H9 (cell line): Measurements from ENCODE around the gene WDR59. TPM values are rescaled to one million over a fixed set of nuclear protein-coding genes. Genes with fewer than 3 reads are reported as not detected.
A peak's percentile ranks its signal among the peaks of the same experiment; 100 is the strongest.

Experiments
- DNase-seq: peaks from one replicate; pipeline ENCODE4 v3.0.0-alpha.2; 2017
- H2AFZ ChIP-seq: one replicate; pipeline ENCODE4 v1.6.1; 2013; ENCODE audit warnings: mild to moderate bottlenecking, low read length, control low read depth, moderate library complexity
- H2AK5ac ChIP-seq: 2 replicates; pipeline ENCODE4 v1.6.1; 2013; ENCODE audit warnings: low read length, control low read depth, mixed read lengths; ENCODE audit not compliant: insufficient read length
- H2BK120ac ChIP-seq: one replicate; pipeline ENCODE4 v1.6.1; 2013; ENCODE audit warnings: low read depth, mild to moderate bottlenecking, low read length, control low read depth, inconsistent platforms; ENCODE audit not compliant: poor library complexity, severe bottlenecking
- H2BK12ac ChIP-seq: 2 replicates; pipeline ENCODE4 v1.6.1; 2013; ENCODE audit warnings: low read length, control low read depth, mixed read lengths, low read depth; ENCODE audit not compliant: insufficient read length
- H2BK15ac ChIP-seq: 2 replicates; pipeline ENCODE4 v1.6.1; 2013; ENCODE audit warnings: low read depth, low read length, control low read depth
- H2BK20ac ChIP-seq: one replicate; pipeline ENCODE4 v1.6.1; 2013; ENCODE audit warnings: low read depth, mild to moderate bottlenecking, low read length, control low read depth, inconsistent platforms; ENCODE audit not compliant: poor library complexity, severe bottlenecking
- H2BK5ac ChIP-seq: 2 replicates; pipeline ENCODE4 v1.6.1; 2013; ENCODE audit warnings: low read length, control low read depth, mixed read lengths; ENCODE audit not compliant: insufficient read length
- H3K14ac ChIP-seq: 2 replicates; pipeline ENCODE4 v1.6.1; 2013; ENCODE audit warnings: low read length, control low read depth; ENCODE audit not compliant: insufficient read depth
- H3K18ac ChIP-seq: 2 replicates; pipeline ENCODE4 v1.6.1; 2013; ENCODE audit warnings: low read depth, mild to moderate bottlenecking, mixed read lengths, low read length, control low read depth; ENCODE audit not compliant: insufficient read length
- H3K23ac ChIP-seq: 2 replicates; pipeline ENCODE4 v1.6.1; 2013; ENCODE audit warnings: low read length, control low read depth, mixed read lengths, low read depth; ENCODE audit not compliant: insufficient read length
- H3K23me2 ChIP-seq: 2 replicates; pipeline ENCODE4 v1.6.1; 2013; ENCODE audit warnings: low read depth, mild to moderate bottlenecking, mixed read lengths, low read length, control low read depth; ENCODE audit not compliant: insufficient read length, poor library complexity, severe bottlenecking
- H3K27ac ChIP-seq: 2 replicates; pipeline ENCODE4 v1.5.1; 2013; ENCODE audit warnings: low read length, control low read depth, mixed read lengths, low read depth; ENCODE audit not compliant: insufficient read length
- H3K27me3 ChIP-seq: 2 replicates; pipeline ENCODE4 v1.6.1; 2013; ENCODE audit warnings: low read length, control low read depth, inconsistent platforms; ENCODE audit not compliant: insufficient read depth
- H3K4ac ChIP-seq: 2 replicates; pipeline ENCODE4 v1.6.1; 2013; ENCODE audit warnings: low read depth, mild to moderate bottlenecking, control low read depth, inconsistent platforms, low read length, moderate library complexity
- H3K4me1 ChIP-seq: 2 replicates; pipeline ENCODE4 v1.6.1; 2013; ENCODE audit warnings: low read length, control low read depth, inconsistent platforms; ENCODE audit not compliant: insufficient read depth
- H3K4me2 ChIP-seq: 2 replicates; pipeline ENCODE4 v1.6.1; 2013; ENCODE audit warnings: low read length, control low read depth, mixed read lengths; ENCODE audit not compliant: insufficient read length, insufficient read depth
- H3K56ac ChIP-seq: 2 replicates; pipeline ENCODE4 v1.6.1; 2013; ENCODE audit warnings: low read depth, mild to moderate bottlenecking, mixed read lengths, low read length, control low read depth; ENCODE audit not compliant: insufficient read length
- H3K79me1 ChIP-seq: 2 replicates; pipeline ENCODE4 v1.6.1; 2013; ENCODE audit warnings: low read depth, mild to moderate bottlenecking, moderate library complexity, low read length, control low read depth, inconsistent platforms; ENCODE audit not compliant: insufficient read depth, poor library complexity, severe bottlenecking
- H3K79me2 ChIP-seq: 2 replicates; pipeline ENCODE4 v1.6.1; 2013; ENCODE audit warnings: low read length, control low read depth, inconsistent platforms; ENCODE audit not compliant: insufficient read depth
- H3K9ac ChIP-seq: 2 replicates; pipeline ENCODE4 v1.6.1; 2013; ENCODE audit warnings: low read length, control low read depth, mixed read lengths; ENCODE audit not compliant: insufficient read length; ENCODE audit errors: extremely low read depth
- H3K9me3 ChIP-seq: one replicate; pipeline ENCODE4 v1.6.1; 2013; ENCODE audit warnings: low read depth, low read length, inconsistent platforms; ENCODE audit not compliant: control insufficient read depth
- H3T11ph ChIP-seq: one replicate; pipeline ENCODE4 v1.6.1; 2013; ENCODE audit warnings: mild to moderate bottlenecking, low read length, control low read depth, inconsistent platforms
- H4K20me1 ChIP-seq: one replicate; pipeline ENCODE4 v1.6.1; 2013; ENCODE audit not compliant: control insufficient read depth, insufficient read length, insufficient read depth
- H4K5ac ChIP-seq: 2 replicates; pipeline ENCODE4 v1.6.1; 2013; ENCODE audit warnings: low read depth, mild to moderate bottlenecking, mixed read lengths, low read length, control low read depth; ENCODE audit not compliant: insufficient read length
- H4K8ac ChIP-seq: replicated peaks from 2 replicates; pipeline ENCODE4 v1.6.1; 2013; ENCODE audit warnings: low read length, control low read depth, mixed read lengths, low read depth; ENCODE audit not compliant: insufficient read length
- H4K91ac ChIP-seq: 2 replicates; pipeline ENCODE4 v1.6.1; 2013; ENCODE audit warnings: low read depth, mild to moderate bottlenecking, moderate library complexity, mixed read lengths, low read length, control low read depth; ENCODE audit not compliant: insufficient read length
- H3K27ac Mint-ChIP-seq, 3 experiments: 2 replicates in 2 of 3; 3 replicates in 1 of 3; pipeline ENCODE4 v1.8.0; 2020 to 2021; ENCODE audit warnings: mixed read lengths in 3 of 3, mild to moderate bottlenecking in 1 of 3, moderate library complexity in 1 of 3
- H3K27me3 Mint-ChIP-seq: 2 replicates; pipeline ENCODE4 v1.8.0; 2021; ENCODE audit warnings: low read depth, mild to moderate bottlenecking, moderate library complexity, mixed read lengths
- H3K36me3 Mint-ChIP-seq, 3 experiments: 2 replicates in 2 of 3; 3 replicates in 1 of 3; pipeline ENCODE4 v1.8.0; 2020 to 2021; ENCODE audit warnings: low read depth in 3 of 3, mixed read lengths in 3 of 3; ENCODE audit not compliant: insufficient read depth in 1 of 3
- H3K4me1 Mint-ChIP-seq, 2 experiments: 2 replicates each; pipeline ENCODE4 v1.8.0; 2020; ENCODE audit warnings: mixed read lengths in 2 of 2
- H3K4me3 Mint-ChIP-seq, 2 experiments: 2 replicates in 1 of 2; 3 replicates in 1 of 2; pipeline ENCODE4 v1.8.0; 2020 to 2021; ENCODE audit warnings: mild to moderate bottlenecking in 2 of 2, mixed read lengths in 2 of 2, moderate library complexity in 1 of 2
- H3K9me3 Mint-ChIP-seq, 2 experiments: 2 replicates in 1 of 2; 3 replicates in 1 of 2; pipeline ENCODE4 v1.8.0; 2020; ENCODE audit warnings: mild to moderate bottlenecking in 2 of 2, mixed read lengths in 2 of 2, moderate library complexity in 1 of 2
- WGBS: extraction: QIAGEN DNeasy Blood & Tissue Kit; methylation state at CpG from one replicate; pipeline ENCODE4 v1.1.7; 2013; ENCODE audit warnings: missing lambda C conversion rate, low lambda C conversion rate, mixed read lengths; ENCODE audit not compliant: insufficient read length; ENCODE audit errors: extremely low coverage; 5-methylcytosine and 5-hydroxymethylcytosine counted together
- total RNA-seq: library from RNA; stranded (reverse); gene quantifications from 2 replicates; pipeline ENCODE4 v1.2.1, GENCODE V29; 2021
- TF ChIP-seq, protein P1 (sequence below): fragments of 200-600 bp; sonication (generic); conservative IDR thresholded peaks from 3 replicates; pipeline ENCODE4 v1.8.0; 2021; ENCODE audit warnings: antibody characterized with exemption, mild to moderate bottlenecking

WDR59 gene
- total RNA-seq, 1 experiment from 2014 or later: 97.5 TPM

DNA sequence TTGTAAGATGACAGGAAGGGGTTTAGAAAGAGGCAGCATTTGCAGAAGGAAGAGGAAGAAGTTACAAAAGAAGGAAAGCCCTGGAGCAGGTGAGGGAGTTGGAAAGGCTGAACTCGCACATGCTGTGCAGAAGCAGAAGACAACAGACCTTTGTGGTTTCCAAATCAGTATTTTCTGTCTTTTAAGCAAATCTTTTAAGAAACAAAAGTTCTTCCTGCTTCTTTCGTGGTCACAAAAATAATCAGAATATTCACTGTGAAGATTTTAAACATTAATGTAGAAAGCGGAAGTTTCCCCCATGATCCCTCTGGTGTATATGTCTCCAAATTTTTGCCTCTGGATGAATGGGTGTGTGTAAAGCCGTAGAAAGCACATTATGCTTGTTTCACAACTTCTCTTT lies 39.7 kb upstream of the WDR59 start:
- H2BK12ac ChIP-seq: no peak overlapping the region
- H2BK15ac ChIP-seq: no peak overlapping the region
- DNase-seq: no peak
- H3K27ac ChIP-seq: no peak overlapping the region
- TF ChIP-seq, protein P1, sequence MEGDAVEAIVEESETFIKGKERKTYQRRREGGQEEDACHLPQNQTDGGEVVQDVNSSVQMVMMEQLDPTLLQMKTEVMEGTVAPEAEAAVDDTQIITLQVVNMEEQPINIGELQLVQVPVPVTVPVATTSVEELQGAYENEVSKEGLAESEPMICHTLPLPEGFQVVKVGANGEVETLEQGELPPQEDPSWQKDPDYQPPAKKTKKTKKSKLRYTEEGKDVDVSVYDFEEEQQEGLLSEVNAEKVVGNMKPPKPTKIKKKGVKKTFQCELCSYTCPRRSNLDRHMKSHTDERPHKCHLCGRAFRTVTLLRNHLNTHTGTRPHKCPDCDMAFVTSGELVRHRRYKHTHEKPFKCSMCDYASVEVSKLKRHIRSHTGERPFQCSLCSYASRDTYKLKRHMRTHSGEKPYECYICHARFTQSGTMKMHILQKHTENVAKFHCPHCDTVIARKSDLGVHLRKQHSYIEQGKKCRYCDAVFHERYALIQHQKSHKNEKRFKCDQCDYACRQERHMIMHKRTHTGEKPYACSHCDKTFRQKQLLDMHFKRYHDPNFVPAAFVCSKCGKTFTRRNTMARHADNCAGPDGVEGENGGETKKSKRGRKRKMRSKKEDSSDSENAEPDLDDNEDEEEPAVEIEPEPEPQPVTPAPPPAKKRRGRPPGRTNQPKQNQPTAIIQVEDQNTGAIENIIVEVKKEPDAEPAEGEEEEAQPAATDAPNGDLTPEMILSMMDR: no peak
- peaks cover 7% of the 10 kb centered on the region; the same call in 1 of the 2 replicates for H3K79me2 ChIP-seq
- no peak overlapping the region for H3K23ac ChIP-seq
- Mint-ChIP-seq H3K4me1 (peaks cover 4 to 10% of the 10 kb centered on the region in 2 experiments; a peak in 3 of 4 replicates), H3K27me3 (no peaks in the 10 kb centered on the region), H3K36me3 (peaks cover 23 to 34% (median 26%) of the 10 kb centered on the region in 3 experiments), H3K9me3 (peaks cover 21 to 24% of the 10 kb centered on the region in 2 experiments), H3K4me3 (no peak overlapping the region), H3K27ac (peak overlapping the region in 2 of 3 experiments; percentile 44 to 62; a peak in 4 of 7 replicates)
- no peak overlapping the region for H2AFZ ChIP-seq
- H3K4ac ChIP-seq: no peak overlapping the region
- no peaks in the 10 kb centered on the region for H3K9me3 ChIP-seq
- H2AK5ac ChIP-seq: no peak overlapping the region
- no peak overlapping the region for H3K9ac ChIP-seq
- H2BK120ac ChIP-seq: no peak overlapping the region
- H3K79me1 ChIP-seq: peaks cover 7% of the 10 kb centered on the region
- no peak overlapping the region for H3K56ac ChIP-seq
- H4K8ac ChIP-seq: no peak overlapping the region
- no peak overlapping the region for H4K91ac ChIP-seq
- no peaks in the 10 kb centered on the region for H4K20me1 ChIP-seq
- no peak overlapping the region for H3K14ac ChIP-seq
- no peak overlapping the region for H2BK5ac ChIP-seq
- no peaks in the 10 kb centered on the region for H3K23me2 ChIP-seq
- no peak overlapping the region for H3K4me2 ChIP-seq
- no peak overlapping the region for H3K18ac ChIP-seq
- no peak overlapping the region for H2BK20ac ChIP-seq
- H4K5ac ChIP-seq: no peak overlapping the region
- H3K27me3 ChIP-seq: no peaks in the 10 kb centered on the region
- peaks cover 6% of the 10 kb centered on the region; the same call in 1 of the 2 replicates for H3K4me1 ChIP-seq
- no peak overlapping the region for H3T11ph ChIP-seq
- no CpG with 5 or more reads among the region's 4 CpGs for WGBS
